HTERT RPE-1 (cell line): ENCODE results near the gene SEMA4D.

ENCODE experiments used
- in situ Hi-C: fragments of 300-500 bp; cut with MboI; formaldehyde crosslinking; loops from 4 replicates; pipeline ENCODE4 v1.14.3; 2020; ENCODE audit warnings: low sequenced_read_pairs

SEMA4D gene

GRCh38 chr9:89434636-89435035, 63.3 kb downstream of the SEMA4D start:
- in situ Hi-C loops = no loop called here

DNA sequence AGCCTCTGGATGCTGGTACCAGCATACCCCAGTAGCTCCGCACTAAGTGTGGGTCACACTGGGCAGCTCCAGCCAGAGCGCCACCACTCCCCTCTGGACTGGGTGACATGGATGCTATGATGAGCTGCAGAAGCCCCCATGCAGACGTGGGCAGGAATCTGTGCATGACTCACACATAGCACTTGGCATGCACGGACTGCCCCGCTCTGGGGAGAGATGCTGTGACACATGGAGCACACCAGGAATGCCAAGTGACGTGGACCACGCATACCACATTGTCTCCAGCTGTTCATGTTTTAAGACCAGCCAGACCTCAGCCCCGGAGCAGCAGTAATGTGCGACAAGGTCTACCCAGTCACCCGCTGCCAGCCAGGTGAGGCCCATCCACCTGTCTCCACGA, 64.1 kb downstream of the SEMA4D start:
- in situ Hi-C loops = no loop called here

DNA sequence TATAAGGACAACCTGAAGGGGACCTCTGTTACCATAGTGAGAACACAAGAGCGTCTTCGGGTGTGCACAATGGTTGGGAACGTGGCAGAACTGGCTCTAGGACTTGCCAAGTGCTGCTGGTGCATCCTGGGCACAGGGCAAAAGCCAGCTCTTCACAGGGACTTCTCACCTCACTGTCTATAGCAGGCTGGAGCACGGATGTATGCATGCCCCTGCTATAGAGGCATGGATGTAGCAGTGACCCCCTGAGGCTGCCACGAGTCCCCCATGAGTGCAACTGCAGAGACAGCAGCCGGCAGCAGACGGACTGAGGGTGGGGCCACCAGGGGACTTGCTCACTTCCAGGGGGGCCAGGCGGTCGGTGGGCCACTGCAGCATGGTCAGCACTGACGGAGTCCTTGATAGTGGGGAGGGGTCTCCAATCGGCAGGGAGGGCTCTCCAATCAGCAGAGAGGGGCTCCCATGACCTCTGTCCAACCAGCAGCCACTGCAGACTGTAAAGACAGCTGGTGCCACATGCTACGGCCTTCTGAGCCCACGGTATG, 64.9 kb downstream of the SEMA4D start:
- in situ Hi-C loops = no loop called here

- in situ Hi-C loops = no loop called here
These were observed 65.8 kb downstream of the SEMA4D start for GRCh38 chr9:89431930-89432725.

DNA sequence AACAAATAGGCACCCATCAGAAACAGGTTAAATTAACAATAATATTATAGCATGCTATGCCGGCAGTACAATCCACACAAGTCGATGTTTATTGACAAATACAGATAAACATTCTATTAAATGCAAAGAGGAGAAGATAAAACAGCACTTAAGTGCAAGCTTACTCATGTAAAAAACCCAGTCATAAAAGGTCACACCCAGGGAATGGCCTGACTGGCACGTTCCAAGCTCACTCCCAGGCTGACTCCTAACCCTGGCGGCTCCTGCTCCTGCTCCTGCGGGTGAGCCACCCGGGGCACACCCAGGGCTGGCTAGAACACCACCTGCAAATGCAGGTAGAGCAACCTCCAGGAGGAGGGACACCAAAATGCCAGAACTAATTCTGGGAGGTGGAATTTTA, 66.9 kb downstream of the SEMA4D start:
- in situ Hi-C loops = no loop called here

GRCh38 chr9:89428901-89429890, 68.7 kb downstream of the SEMA4D start:
- in situ Hi-C loops = no loop called here

DNA sequence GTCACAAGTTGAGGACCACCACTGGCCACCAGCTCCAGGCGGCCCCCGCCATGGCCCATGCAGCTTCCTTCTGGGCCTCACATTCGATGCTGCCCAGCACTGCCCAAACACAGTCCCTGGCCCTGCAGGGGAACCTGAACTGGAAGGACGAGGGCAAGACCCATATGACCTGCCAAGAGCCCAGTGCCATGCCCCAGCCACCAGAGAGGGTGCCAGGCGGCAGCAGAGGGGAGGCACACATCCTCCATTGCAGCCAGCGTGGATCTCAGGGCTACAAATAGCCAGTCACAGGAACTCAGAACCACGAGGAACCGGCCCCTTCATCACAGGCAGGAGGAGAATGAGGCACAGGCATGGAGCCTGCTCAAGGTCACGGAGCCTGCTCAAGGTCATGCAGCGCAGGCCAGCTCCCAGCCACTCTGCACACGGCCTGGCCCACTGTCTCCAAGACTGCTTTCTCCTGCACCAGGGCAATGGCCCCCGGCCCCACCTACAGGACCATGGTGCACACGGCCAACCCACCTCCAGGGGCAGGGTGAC, 69.6 kb downstream of the SEMA4D start:
- in situ Hi-C loops = no loop called here

DNA sequence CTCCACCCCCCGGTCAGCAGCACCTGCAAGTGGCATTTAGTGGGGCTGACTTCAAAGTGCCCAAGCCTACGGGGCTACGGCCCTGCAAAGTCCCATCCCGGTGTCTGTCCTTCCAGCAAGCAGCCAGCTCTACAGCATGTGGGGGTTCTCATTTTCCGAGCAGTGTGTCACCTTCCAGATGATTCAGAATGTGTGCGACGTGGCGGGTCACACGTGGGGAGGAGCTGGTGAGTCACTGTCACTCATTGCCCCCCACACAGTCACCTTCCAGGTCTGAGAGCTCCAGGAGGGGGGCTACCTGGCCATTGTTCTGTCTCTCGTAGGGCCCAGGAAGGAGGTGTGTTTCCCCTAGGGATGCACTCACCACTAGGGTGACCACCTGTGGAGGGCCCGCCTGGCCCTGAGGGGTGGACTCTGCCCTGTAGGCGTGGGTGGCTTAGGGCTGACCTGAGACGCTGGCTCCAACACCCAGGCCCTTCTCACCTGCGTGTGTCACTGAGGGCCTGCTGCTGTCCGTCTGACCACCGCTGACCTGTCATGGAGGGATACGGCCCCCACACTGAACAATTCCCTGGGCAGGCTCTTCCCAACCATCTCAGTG, 70.2 kb downstream of the SEMA4D start:
- in situ Hi-C loops = no loop called here

- in situ Hi-C loops = no loop called here
These were observed 71.4 kb downstream of the SEMA4D start for GRCh38 chr9:89426384-89426961.

GRCh38 chr9:89425921-89426383, 72.0 kb downstream of the SEMA4D start:
- in situ Hi-C loops = no loop called here

DNA sequence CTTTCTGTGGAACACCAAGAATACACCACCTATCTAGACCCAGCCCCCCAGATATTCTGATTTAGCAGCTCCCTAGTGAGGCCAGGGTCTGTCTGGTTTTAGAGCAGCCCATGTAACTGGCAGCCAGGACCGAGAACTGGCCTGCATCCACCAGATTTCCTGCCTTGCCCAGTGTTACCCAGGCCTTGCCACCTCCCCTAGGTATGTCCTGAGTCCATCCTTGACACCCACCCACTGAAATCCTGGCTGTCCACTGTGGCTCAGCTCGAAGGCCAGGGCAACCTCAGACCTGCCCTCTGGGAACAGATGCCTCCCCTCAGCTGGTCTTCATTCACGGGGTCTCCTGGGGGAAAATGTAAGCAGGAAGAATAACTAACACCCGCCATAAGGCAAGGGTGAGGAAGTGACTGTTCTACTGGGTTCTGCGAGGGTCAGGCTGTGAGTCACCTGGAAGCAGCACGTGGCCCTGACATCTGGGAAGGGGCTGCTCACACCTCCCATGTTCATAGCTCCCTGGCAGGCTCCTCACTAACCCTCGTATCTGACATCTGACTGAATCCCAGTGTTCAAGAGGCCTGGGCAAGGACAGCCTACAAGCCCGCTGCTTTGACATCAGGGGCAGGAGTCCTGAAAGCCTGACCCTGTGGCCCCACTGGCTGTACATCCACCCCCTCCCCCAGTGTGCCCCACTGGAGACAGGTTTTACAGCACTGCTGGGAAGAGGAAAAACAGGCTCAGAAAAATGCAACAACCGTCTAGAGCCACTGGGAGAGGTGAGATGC, 72.7 kb downstream of the SEMA4D start:
- in situ Hi-C loops = no loop called here

DNA sequence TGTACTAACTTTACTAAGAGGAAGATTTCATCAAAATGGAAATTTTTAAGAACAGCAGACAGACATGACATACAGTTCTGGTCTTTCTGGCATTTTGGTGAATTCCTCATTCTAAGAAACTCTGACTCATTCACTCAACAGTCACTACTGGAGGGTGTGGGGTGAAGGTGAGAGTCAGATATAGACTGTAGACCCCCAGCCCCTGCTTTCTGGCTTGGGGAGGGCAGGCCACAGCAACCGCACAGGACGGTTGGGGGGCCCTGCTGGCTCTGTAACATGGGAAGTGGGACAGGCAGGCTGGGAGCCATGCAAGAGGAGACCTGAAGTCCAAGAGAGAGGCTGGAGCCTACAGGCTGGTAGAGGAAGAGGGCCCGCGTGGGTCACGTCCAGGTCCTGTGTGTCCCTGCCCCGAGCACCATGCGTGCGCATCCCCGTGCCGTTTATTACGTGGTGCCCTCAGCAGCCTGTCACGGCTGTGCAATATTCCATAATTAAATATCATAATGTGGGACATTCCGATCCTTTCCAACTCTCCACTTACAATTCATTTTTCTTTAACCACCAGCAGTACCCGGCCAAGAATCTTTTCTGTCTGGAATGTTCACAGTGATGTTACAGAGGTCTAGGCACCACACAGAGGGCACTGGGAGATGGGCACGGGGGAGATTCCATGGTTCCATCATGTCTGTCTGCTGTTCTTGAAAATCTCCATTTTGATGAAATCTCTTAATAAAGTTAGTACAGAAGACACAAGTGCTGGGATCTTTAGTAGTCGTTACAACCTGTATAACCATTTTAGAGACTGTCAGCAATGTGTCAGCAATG, 75.5 kb downstream of the SEMA4D start:
- in situ Hi-C loops = no loop called here

DNA sequence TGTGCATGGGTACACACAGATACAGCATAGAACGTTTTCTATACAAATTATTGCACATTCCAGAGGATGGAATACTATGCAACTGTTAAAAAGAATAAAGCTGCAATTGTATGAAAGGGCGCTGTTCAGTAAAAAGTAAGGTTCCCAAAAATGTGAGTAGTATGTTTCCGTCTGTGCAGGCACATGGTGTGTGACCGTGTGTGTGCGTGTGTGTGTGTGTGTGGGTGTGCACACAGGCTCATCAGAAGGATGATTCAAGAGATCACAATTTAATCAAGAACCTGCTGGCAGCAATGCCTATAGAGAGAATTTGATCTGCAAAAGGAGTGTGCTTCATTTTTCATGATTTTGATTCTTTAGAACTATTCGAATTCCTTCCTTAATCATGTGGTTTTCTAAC, 76.3 kb downstream of the SEMA4D start:
- in situ Hi-C loops = no loop called here

DNA sequence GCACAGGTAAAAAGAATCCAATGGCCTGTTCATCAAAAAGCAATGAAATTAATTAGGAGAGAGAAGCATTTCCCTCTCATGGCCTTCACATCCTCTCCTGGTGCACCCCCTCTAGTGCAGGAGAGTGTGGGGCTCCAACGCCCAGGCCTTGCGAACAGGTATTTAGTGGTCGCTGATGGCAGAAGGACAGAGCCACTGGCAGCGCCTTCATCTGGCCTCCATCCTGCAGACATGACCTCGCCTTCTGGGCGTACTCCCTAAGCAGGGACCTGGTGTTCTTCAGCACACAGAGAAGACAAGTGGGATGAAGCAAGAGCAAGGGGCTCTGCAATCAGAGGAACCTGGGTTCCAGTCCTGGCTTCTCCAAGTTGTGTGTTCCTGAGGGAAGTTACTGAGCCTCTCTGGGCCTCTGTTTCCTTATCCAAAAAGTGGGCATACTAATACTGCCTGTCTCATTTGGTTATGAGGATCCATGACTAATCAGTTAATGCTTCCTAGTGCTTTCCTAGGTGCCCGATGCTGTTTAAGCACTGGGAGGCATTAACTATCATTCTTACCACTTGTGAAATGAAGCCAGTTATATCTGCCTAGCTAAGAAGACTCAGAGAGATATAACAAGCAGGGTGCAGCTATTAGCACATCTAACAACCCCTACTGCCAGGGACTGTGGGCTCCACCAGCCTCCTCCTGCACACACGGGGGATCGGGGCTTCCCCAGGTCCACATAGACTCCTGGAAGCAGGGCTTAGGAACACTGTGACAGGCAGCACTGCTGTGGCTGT, 77.3 kb downstream of the SEMA4D start:
- in situ Hi-C loops = no loop called here

- in situ Hi-C loops = no loop called here
These were observed 77.9 kb downstream of the SEMA4D start for GRCh38 chr9:89419978-89420394.

GRCh38 chr9:89418882-89419640, 78.9 kb downstream of the SEMA4D start:
- in situ Hi-C loops = no loop called here

- in situ Hi-C loops = no loop called here
These were observed 79.5 kb downstream of the SEMA4D start for GRCh38 chr9:89418474-89418845.
